ENCODE results near the gene KIF1B. TPM values are rescaled to one million over a fixed set of nuclear protein-coding genes. Genes with fewer than 3 reads are reported as not detected.

The KIF1B gene
- total RNA-seq, 1 donor from 2014 or later = 7.2 TPM

- intact Hi-C loops (cut with micrococcal nuclease) = no loop called here
- ChIA-PET POLR2A (interaction anchor here (0.6 kb wide), 1 partner anchor 582 kb away, joined by 3 read pairs; no protein-coding TSS in a partner anchor), CTCF (interaction anchor here (1.3 to 2.2 kb wide), 3 partner anchors 10 to 285 kb away, joined by 3 to 20 read pairs (median 3); partner anchors contain the start of gene CENPS)
- TF ChIP-seq CTCF (IDR thresholded peaks at IDR 0.05) = no peak
- H3K4me3 Mint-ChIP-seq = peak overlapping the region; percentile 58
- peak overlapping the region; percentile 30 for H3K27ac Mint-ChIP-seq
- H3K4me1 Mint-ChIP-seq = peaks cover 25% of the 10 kb centered on the region
- ATAC-seq (ENCODE audit: low read depth) (no peak), DNase-seq (no peak)
- H3K27me3 Mint-ChIP-seq = peaks cover 4% of the 10 kb centered on the region
- no peaks in the 10 kb centered on the region for H3K9me3 Mint-ChIP-seq
- no peaks in the 10 kb centered on the region for H3K36me3 Mint-ChIP-seq (ENCODE audit: low read depth)
Measured at GRCh38 chr1:10208537-10208936, 1.8 kb upstream of the KIF1B start.

GRCh38 chr1:10209590-10209904, 823 bp upstream of the KIF1B start:
- Mint-ChIP-seq H3K4me3 (peak overlapping the region; percentile 89), H3K9me3 (no peaks in the 10 kb centered on the region), H3K27me3 (no peaks in the 10 kb centered on the region), H3K36me3 (ENCODE audit: low read depth) (no peaks in the 10 kb centered on the region), H3K4me1 (peaks cover 25% of the 10 kb centered on the region), H3K27ac (peak overlapping the region; percentile 61)
- intact Hi-C loops (cut with micrococcal nuclease) = loop anchor here (1.0 kb wide), 1 partner anchor 129 kb away; no protein-coding TSS in a partner anchor
- no peak for DNase-seq
- POLR2A ChIA-PET = interaction anchor here (0.6 kb wide), 1 partner anchor 1017 kb away, joined by 10 read pairs; no protein-coding TSS in a partner anchor
- TF ChIP-seq CTCF (IDR thresholded peaks at IDR 0.05) = no peak
- ATAC-seq (ENCODE audit: low read depth) = no peak
- CTCF ChIA-PET = interaction anchor here (0.6 to 2.2 kb wide), 9 partner anchors 9 to 286 kb away, joined by 3 to 20 read pairs (median 3); partner anchors contain the start of gene CENPS

- CTCF ChIA-PET = interaction anchor here (0.6 to 2.2 kb wide), 15 partner anchors 7 to 284 kb away, joined by 3 to 20 read pairs (median 3); partner anchors contain the start of genes CENPS and PGD
- TF ChIP-seq CTCF (IDR thresholded peaks at IDR 0.05) = no peak
- no peak for ATAC-seq (ENCODE audit: low read depth)
- peaks cover 30% of the 10 kb centered on the region for H3K4me1 Mint-ChIP-seq
- no peaks in the 10 kb centered on the region for H3K27me3 Mint-ChIP-seq
- peak; percentile 20 for DNase-seq
- H3K4me3 Mint-ChIP-seq = peak overlapping the region; percentile 76
- no peaks in the 10 kb centered on the region for H3K9me3 Mint-ChIP-seq
- no peaks in the 10 kb centered on the region for H3K36me3 Mint-ChIP-seq (ENCODE audit: low read depth)
- intact Hi-C loops (cut with micrococcal nuclease) = loop anchor here (1.0 to 5.0 kb wide), 6 partner anchors 116 to 482 kb away; partner anchors contain the start of genes CTNNBIP1, LZIC and NMNAT1
- POLR2A ChIA-PET = interaction anchor here (0.9 to 1.2 kb wide), 2 partner anchors 219 to 300 kb away, joined by 3 to 5 read pairs; partner anchors contain the start of gene CENPS
- H3K27ac Mint-ChIP-seq = no peak overlapping the region
Measured at GRCh38 chr1:10210841-10211804, 753 bp downstream of the KIF1B start.

- Mint-ChIP-seq H3K4me3 (peak overlapping the region; percentile 76), H3K27ac (no peak overlapping the region), H3K4me1 (peaks cover 36% of the 10 kb centered on the region), H3K27me3 (no peaks in the 10 kb centered on the region), H3K36me3 (ENCODE audit: low read depth) (no peaks in the 10 kb centered on the region), H3K9me3 (no peaks in the 10 kb centered on the region)
- ChIA-PET CTCF (no interaction called here), POLR2A (no interaction called here)
- intact Hi-C loops (cut with micrococcal nuclease) = loop anchor here (5.0 kb wide), 1 partner anchor 115 kb away; no protein-coding TSS in a partner anchor
- DNase-seq (no peak), ATAC-seq (ENCODE audit: low read depth) (no peak)
- TF ChIP-seq CTCF (IDR thresholded peaks at IDR 0.05) = no peak
Measured at GRCh38 chr1:10211805-10212410, 1.5 kb downstream of the KIF1B start.

All from activated B cell treated with CpG ODN at 0.5 μM for 24 hours (primary cell).